Urinary bladder (tissue), 4 donors: ENCODE results near the gene OTOF. TPM values are rescaled to one million over a fixed set of nuclear protein-coding genes. Genes with fewer than 3 reads are reported as not detected.

ENCODE experiments used
- DNase-seq: peaks from one replicate; pipeline ENCODE4 v3.0.0-alpha.2; 2015; ENCODE audit errors: extremely low spot score
- H3K27ac ChIP-seq: one replicate; pipeline ENCODE4 v1.5.1; 2013; ENCODE audit warnings: low read depth, mild to moderate bottlenecking, moderate library complexity
- H3K36me3 ChIP-seq: one replicate; pipeline ENCODE4 v1.6.1; 2013; ENCODE audit warnings: mild to moderate bottlenecking, moderate library complexity; ENCODE audit not compliant: insufficient read depth
- H3K4me1 ChIP-seq: one replicate; pipeline ENCODE4 v1.6.1; 2013; ENCODE audit warnings: mild to moderate bottlenecking, moderate library complexity; ENCODE audit not compliant: insufficient read depth
- H3K4me3 ChIP-seq: one replicate; pipeline ENCODE4 v1.5.1; 2013; ENCODE audit warnings: low read depth, low read length
- WGBS: extraction: QIAGEN DNeasy Blood & Tissue Kit; methylation state at CpG from one replicate; pipeline ENCODE4 v1.1.7; 2013; 5-methylcytosine and 5-hydroxymethylcytosine counted together
- polyA plus RNA-seq: library from polyadenylated mRNA; stranded (reverse); fragments of 200-250 nt; gene quantifications from one replicate; pipeline ENCODE4 v1.2.3, GENCODE V29; 2013
- total RNA-seq: library from RNA; depleted of rRNA; stranded (reverse); fragments of >200 nt; gene quantifications from one replicate; pipeline ENCODE4 v1.2.3, GENCODE V29; 2014
- donor health status: healthy with polysubstance abuse.
- donor health status: healthy.

OTOF gene
- total and polyA plus RNA-seq, 2 donors = 0.10 to 0.32 TPM

DNA sequence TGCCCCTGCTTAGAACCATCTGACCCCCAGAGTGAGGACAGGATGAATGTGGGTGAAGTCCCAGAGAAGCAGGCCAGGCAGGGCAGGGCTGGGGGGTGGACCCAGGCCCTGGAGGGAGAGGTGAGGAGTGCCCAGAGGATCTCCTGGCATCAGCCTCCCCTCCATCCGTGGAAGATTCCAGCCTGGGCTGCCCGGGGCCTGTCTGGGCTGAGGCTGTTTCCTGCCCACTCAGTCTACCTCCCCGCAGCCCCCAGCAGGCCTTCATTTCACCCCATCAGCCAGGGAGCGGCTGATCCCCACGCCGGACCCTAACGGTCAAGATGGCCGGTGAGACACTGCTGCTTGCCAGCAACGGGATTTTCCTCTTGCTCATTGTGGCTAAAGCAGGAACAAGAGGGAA, 35.3 kb upstream of the OTOF start:
- DNase-seq = no peak
- Histone ChIP-seq H3K4me1 (no peaks in the 10 kb centered on the region), H3K27ac (no peak overlapping the region), H3K36me3 (no peaks in the 10 kb centered on the region), H3K4me3 (no peak overlapping the region)
- 79% methylated on average over 9 of the region's 9 CpGs for WGBS

DNA sequence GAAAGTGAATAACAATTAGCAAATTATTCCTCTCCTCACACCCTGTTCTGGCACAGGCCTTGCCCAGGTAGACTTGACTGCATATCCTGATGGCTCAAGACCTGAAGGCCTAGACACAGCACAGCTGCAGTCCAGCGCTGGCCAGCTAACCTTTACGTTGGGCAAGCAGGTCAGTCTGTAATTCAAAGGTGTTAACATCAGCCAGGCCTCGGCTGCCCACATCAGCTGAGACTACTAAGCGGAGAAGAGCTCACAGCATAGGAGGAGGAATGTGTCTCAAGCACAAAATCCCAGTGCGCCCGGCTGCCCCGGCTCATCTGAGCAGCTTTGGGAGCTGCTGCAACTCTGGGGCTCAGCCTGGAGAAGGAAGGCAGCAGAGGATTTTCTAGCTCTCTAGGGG, 33.5 kb upstream of the OTOF start:
- no peak for DNase-seq
- Histone ChIP-seq H3K27ac (no peak overlapping the region), H3K4me3 (no peak overlapping the region), H3K4me1 (no peaks in the 10 kb centered on the region), H3K36me3 (no peaks in the 10 kb centered on the region)
- WGBS = 87% methylated on average over 7 of the region's 7 CpGs

DNA sequence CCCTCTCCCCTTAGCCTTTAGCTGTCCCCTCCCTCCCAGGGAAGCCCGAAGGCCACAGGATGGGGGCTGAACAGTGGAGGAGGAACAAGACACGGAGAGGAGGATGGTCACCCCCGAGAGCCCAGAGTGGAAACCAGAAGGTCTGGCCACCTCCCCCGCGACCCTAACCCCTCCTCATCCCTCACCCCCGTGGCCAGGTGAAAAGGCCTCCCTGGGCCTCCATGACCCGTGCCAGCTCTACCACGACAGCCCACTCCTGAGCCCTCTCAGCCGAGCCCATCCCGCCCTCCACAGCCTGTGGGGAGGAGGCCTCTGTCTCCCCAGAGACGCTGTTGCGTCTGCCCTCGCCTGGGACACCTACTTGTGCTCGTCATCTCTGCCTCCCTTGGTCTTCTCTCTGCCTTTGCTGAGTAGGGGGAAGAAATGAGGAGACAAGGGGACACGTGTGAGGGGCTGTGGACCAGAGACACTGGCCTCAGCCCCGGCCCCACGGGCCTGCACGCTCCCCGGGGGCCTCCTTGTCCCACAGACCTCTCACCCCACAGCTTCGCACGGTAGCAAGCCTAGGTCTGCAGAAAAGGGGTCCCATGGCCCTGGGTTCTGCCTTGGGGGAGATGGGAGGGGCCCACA, 32.5 kb upstream of the OTOF start:
- 89% methylated on average over 21 of the region's 21 CpGs for whole genome bisulfite sequencing
- no peaks in the 10 kb centered on the region for H3K36me3 ChIP-seq

DNA sequence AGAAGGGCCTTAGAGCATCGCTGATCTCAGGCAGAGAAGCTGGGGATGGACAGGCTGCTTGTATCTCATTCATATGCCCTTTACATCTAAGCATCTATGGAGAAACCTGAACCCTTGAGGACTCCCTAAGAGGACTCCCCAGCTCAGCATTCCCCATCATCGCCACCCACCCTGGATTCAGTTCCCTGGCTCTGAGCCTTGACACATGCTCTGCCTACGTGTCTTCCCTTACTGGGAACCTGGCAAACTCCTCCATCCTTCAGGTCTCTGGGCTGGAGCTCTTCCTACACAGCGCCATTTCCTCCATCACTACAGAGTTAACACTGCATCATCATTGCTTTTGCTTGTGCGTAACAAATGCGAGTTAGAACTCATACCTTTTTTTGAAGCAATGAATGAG, 31.2 kb upstream of the OTOF start:
- no peak overlapping the region for H3K27ac ChIP-seq
- no peak for DNase-seq
- no peaks in the 10 kb centered on the region for H3K4me1 ChIP-seq
- no peak overlapping the region for H3K4me3 ChIP-seq
- H3K36me3 ChIP-seq = no peaks in the 10 kb centered on the region
- 84% methylated on average over 6 of the region's 6 CpGs for WGBS

More for the DNA sequence above, 32.5 kb upstream of the OTOF start:
- Histone ChIP-seq H3K4me1 (no peaks in the 10 kb centered on the region), H3K4me3 (no peak overlapping the region), H3K27ac (no peak overlapping the region)
- DNase-seq = no peak

DNA sequence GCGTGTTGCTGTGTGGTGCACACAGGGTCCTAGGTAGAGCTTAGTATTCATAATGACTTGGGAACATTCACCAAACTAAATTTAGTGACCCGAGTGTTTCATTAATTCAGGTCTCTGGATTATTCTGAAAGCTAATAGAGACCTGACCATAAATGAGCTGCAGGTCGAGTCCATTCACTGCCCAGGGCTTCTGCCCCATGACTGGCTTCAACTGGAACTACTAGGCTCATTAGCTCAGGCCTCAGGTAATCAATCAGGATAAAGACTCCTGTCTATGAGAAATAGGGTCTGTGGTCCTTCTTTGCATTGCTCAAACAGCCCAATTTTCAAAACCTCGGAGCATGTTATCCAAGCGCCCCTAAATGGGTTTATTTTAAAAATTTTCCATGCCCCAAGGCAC, 30.0 kb upstream of the OTOF start:
- H3K4me3 ChIP-seq = no peak overlapping the region
- no peak overlapping the region for H3K27ac ChIP-seq
- WGBS = 85% methylated on average over 5 of the region's 5 CpGs

DNA sequence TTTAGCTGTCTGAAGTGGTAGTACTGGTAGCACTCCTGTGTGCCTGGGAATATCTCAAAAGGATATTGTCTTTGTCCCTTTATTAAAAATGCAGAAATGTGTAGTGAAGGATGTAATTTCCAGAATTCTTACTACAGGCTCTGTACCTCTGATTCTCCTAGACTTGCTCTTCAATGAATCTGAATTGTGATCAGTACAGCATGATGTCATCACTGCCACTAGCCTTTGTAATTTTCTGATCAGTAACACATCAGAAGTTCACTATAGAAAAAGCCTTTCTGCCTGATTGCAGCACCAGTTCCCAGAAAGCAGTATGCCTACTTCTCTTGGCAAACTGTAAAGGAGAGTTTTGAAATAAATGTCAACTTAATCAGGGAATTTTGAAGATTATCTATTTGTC, 29.2 kb upstream of the OTOF start:
- no peak for DNase-seq
- no peaks in the 10 kb centered on the region for H3K4me1 ChIP-seq
- no peak overlapping the region for H3K27ac ChIP-seq
- no peaks in the 10 kb centered on the region for H3K36me3 ChIP-seq
- H3K4me3 ChIP-seq = no peak overlapping the region

More for the DNA sequence above, 30.0 kb upstream of the OTOF start:
- DNase-seq = no peak
- H3K36me3 ChIP-seq = no peaks in the 10 kb centered on the region
- no peaks in the 10 kb centered on the region for H3K4me1 ChIP-seq

DNA sequence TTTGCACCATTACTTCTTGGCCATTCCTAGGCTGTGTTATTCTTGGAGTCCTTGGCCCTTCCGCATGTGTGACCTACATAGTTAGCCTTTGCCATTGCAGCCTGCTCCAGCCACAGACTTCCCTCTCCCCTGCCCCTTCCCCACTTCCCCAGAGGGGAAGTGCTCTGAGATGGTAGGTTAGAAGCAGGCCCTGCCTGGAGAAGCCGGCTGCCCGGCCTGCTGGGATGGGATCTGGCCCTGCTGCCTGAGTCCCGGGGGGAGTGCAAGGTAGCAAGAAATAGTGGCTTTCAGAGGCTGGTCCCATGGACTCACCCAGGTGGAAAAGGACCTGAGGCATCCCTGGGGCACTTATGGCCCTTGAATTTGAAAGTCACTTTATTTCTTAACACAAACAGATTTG, 28.4 kb upstream of the OTOF start:
- H3K36me3 ChIP-seq = no peaks in the 10 kb centered on the region
- H3K4me3 ChIP-seq = no peak overlapping the region
- no peak overlapping the region for H3K27ac ChIP-seq
- H3K4me1 ChIP-seq = no peaks in the 10 kb centered on the region
- no peak for DNase-seq
- WGBS = 82% methylated on average over 4 of the region's 4 CpGs

DNA sequence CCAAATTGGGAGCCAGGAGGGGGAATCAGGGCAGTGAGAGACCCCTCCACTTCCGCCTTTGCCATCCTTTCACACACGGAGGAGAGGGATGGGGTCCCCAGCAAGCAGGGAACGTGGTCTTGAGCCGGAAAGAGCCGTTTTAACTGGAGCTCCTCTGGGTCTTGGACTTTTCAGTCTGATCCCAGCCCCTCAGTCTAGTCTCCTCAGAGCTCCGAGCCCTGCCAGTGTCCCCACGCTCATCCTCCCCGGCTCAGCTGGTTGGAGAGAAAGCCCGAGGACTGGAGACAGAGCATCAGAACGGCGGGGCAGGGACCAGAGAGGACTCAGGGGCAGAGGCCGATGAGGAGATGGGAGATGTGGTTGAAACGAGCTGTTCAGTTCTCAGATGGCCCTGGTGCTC, 26.1 kb upstream of the OTOF start:
- Histone ChIP-seq H3K27ac (no peak overlapping the region), H3K36me3 (no peaks in the 10 kb centered on the region), H3K4me1 (no peaks in the 10 kb centered on the region), H3K4me3 (no peak overlapping the region)
- DNase-seq = no peak
- WGBS = 61% methylated on average over 13 of the region's 13 CpGs

DNA sequence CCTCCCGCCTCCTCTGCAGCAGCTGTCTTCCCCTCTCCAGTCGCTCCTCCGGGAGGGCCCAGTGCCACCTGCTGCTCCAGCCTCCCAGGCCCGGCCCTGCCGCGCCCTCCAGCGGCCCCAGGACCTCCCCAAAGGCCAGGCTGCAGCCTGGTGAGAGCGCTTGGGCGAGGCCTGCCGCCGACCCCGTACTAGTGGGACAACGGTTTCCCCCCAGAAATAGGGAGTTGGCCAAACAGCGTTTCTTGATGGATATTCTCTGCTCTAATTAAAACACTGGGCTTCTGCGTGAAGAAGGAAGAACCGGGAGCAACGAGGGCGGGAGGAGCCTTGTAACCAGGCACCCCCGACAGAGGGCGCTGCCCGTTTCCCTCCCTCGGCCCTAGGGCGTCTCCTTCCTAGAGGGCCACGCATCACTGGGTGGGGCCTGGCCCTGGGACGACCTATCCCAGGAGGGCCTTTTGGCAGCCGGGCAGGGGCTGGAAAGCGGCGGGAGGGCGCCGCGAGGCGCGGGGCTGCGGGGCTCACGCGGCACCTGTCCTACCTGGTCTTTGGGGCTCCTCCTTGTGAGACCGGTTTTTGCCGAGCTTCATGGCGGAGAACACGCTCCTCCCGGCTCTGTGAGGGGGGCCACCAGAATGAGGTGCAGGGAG, 25.4 kb upstream of the OTOF start:
- WGBS = 2% methylated on average over 41 of the region's 41 CpGs
- H3K27ac ChIP-seq = no peak overlapping the region
- DNase-seq = peak; percentile 26
- H3K36me3 ChIP-seq = no peaks in the 10 kb centered on the region
- no peaks in the 10 kb centered on the region for H3K4me1 ChIP-seq
- peak overlapping the region; percentile 12 for H3K4me3 ChIP-seq

DNA sequence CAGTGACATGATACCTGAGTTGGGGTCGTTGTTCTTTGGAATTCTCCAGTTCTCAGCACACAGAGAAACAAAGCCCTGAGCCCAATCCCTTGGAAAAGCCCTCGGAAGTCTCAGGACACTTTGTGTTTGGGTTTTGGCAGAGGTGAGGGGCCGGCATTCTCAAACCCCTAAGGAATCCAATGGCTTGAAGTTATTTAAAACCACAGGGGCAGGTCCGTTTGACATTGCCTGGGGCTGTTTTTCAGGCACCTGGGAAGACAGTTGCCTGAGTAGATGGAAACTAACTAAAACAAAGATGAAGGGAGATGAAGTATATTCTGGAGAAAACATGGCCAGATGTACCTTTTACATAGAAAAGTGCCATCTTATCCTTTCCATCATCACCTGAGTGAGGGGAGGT, 22.5 kb upstream of the OTOF start:
- 56% methylated on average over 4 of the region's 4 CpGs for WGBS
- H3K36me3 ChIP-seq = no peaks in the 10 kb centered on the region
- H3K4me3 ChIP-seq = no peak overlapping the region
- no peak for DNase-seq
- no peaks in the 10 kb centered on the region for H3K4me1 ChIP-seq
- H3K27ac ChIP-seq = no peak overlapping the region

DNA sequence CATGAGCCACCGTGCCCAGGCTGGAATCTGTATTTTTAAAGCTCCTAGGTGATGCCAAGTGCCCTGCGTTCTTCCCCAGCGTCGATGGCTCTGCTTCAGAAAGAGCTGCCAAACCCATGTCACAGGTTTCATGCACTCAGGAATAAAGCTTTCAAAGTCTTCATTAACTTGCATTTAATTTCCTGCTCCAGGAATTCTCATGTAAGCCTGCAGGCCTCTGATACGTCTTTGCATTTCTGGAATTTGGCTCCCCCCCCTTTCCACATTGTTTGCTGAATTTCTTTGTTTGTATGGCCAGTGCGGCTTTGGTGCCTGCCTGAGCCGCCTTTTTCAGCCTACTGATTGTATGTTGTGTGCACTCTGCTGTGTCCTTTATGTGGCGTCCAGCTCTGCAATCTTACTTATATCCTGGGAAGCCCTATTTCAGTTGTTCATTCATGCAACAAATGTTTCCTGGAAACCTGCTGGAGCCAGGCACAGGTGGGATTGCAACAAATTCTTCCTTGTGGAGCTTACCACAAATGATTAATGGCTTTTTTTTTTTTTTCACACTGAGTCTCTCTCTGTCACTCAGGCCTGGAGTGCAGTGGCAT, 17.9 kb upstream of the OTOF start:
- no peak for DNase-seq
- 84% methylated on average over 8 of the region's 8 CpGs for WGBS
- Histone ChIP-seq H3K4me3 (no peak overlapping the region), H3K4me1 (no peaks in the 10 kb centered on the region), H3K36me3 (no peaks in the 10 kb centered on the region), H3K27ac (no peak overlapping the region)

DNA sequence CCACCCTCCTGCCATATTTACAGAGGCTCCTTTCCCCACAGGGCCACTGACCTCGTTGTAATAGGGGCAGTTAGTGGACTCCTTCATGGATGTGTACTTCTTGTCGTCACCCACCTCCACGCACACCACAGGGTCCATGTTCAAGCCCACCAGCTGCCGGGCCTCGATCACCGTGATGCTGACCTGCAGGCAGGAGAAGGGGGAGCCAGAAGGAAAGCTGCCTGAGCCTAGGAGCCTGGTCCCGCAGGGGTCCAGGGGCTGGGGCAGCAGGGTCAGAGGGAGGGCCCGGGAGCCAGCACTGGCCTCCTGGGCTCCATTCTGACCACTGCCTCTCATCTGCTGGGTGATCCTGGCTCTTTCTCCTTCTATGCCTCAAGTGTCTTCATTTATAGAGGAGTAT, 17.0 kb upstream of the OTOF start:
- Histone ChIP-seq H3K27ac (no peak overlapping the region), H3K36me3 (no peaks in the 10 kb centered on the region), H3K4me3 (no peak overlapping the region), H3K4me1 (no peaks in the 10 kb centered on the region)
- 91% methylated on average over 8 of the region's 8 CpGs for WGBS
- no peak for DNase-seq

DNA sequence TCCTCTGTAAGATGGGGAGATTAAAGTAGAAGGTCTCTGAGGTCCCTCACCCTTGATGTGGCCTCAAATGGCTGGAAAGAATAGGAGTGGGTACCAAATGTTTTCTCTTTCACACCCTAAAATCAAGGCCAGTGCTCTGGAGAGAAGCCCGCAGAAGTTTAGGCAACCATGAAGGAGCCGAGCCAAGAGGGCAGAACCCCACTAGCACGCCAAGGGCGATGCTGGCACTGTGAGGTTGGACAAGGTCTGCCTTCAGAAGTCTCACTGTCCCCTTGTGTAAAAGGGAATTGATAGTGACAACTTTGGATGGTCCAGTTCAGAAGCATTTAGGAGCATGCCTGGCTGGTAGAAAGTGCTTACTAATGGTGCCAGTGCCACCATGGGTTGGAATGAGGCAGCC, 16.3 kb upstream of the OTOF start:
- H3K4me1 ChIP-seq = no peaks in the 10 kb centered on the region
- 98% methylated on average over 4 of the region's 4 CpGs for WGBS
- DNase-seq = no peak
- no peak overlapping the region for H3K27ac ChIP-seq
- H3K4me3 ChIP-seq = no peak overlapping the region
- H3K36me3 ChIP-seq = no peaks in the 10 kb centered on the region

DNA sequence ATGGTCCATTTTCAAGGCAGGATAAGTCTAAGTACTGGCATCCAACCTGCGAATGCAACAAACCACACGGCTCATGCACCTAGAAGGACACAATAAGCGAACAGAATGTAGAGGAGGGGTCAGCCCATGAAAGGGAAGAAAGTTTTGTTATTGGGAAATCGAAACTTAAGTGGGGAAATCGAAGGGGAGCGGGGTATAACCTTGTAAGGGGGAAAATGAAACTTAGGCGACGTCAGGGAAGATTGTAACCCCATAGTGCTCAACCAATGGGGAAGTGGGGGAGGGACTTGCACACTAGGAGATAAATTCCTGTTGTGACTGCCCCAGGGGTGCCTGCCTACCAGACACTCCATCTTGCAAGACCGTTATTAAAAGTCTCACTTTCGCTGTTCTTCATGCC, 15.6 kb upstream of the OTOF start:
- no peak for DNase-seq
- H3K36me3 ChIP-seq = no peaks in the 10 kb centered on the region
- H3K27ac ChIP-seq = no peak overlapping the region
- no peaks in the 10 kb centered on the region for H3K4me1 ChIP-seq
- no peak overlapping the region for H3K4me3 ChIP-seq
- WGBS = 91% methylated on average over 10 of the region's 10 CpGs
